ACC112 (cell line): ENCODE data around the gene ATXN1.

Experiments used
- H2AFZ ChIP-seq: fragments of 200-600 bp; sonication (generic); one replicate; pipeline ENCODE4 v1.6.0; 2017; ENCODE audit warnings: antibody characterized with exemption, low read length; ENCODE audit not compliant: unreplicated experiment
- H3K27ac ChIP-seq: fragments of 200-600 bp; sonication (generic); 2 replicates; pipeline ENCODE4 v1.5.1; 2014; ENCODE audit warnings: low read depth, mild to moderate bottlenecking, antibody characterized with exemption, low read length, moderate library complexity
- H3K27me3 ChIP-seq: fragments of 200-600 bp; sonication (generic); 2 replicates; pipeline ENCODE4 v1.6.1; 2014; ENCODE audit warnings: mild to moderate bottlenecking, antibody characterized with exemption, low read length, moderate library complexity, mixed read lengths; ENCODE audit not compliant: insufficient read depth
- H3K36me3 ChIP-seq: fragments of 200-600 bp; sonication (generic); 2 replicates; pipeline ENCODE4 v1.6.1; 2016; ENCODE audit warnings: mild to moderate bottlenecking, antibody characterized with exemption, low read length, moderate library complexity, mixed read lengths; ENCODE audit not compliant: insufficient read depth
- H3K4me1 ChIP-seq: fragments of 200-600 bp; sonication (generic); one replicate; pipeline ENCODE4 v1.6.1; 2016; ENCODE audit warnings: low read length, mixed read lengths; ENCODE audit not compliant: insufficient read depth, unreplicated experiment, control insufficient read depth
- H3K4me3 ChIP-seq: fragments of 200-600 bp; sonication (generic); 2 replicates; pipeline ENCODE4 v1.5.1; 2014; ENCODE audit warnings: mild to moderate bottlenecking, low read depth, low read length
- H3K79me2 ChIP-seq: fragments of 200-600 bp; sonication (generic); one replicate; pipeline ENCODE4 v1.6.0; 2016; ENCODE audit warnings: low read length; ENCODE audit not compliant: control insufficient read depth, unreplicated experiment, insufficient read depth

Gene ATXN1

DNA sequence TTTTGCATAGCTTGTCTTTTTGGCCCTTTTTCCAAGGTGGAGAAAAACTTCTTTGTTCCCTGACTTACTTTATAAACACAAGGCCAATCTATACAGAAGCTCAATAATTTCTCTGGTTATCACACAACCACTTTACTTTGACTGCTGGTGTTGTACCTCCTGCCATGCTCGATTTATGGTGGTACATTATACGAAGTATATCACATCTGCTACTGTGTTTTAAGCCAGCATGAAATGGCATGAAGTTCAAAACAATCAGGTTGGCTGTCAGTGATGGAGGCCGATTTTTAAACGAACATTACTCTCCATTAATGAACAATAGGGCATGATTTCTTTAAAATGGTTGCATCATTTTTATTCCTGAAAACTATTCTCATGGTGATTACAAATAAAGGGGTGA, 21.0 kb upstream of the ATXN1 start:
- no peak overlapping the region for H3K27ac ChIP-seq
- no peaks in the 10 kb centered on the region for H3K79me2 ChIP-seq
- H2AFZ ChIP-seq = no peak overlapping the region
- no peaks in the 10 kb centered on the region for H3K36me3 ChIP-seq
- no peaks in the 10 kb centered on the region for H3K27me3 ChIP-seq
- H3K4me1 ChIP-seq = no peaks in the 10 kb centered on the region
- no peak overlapping the region for H3K4me3 ChIP-seq

DNA sequence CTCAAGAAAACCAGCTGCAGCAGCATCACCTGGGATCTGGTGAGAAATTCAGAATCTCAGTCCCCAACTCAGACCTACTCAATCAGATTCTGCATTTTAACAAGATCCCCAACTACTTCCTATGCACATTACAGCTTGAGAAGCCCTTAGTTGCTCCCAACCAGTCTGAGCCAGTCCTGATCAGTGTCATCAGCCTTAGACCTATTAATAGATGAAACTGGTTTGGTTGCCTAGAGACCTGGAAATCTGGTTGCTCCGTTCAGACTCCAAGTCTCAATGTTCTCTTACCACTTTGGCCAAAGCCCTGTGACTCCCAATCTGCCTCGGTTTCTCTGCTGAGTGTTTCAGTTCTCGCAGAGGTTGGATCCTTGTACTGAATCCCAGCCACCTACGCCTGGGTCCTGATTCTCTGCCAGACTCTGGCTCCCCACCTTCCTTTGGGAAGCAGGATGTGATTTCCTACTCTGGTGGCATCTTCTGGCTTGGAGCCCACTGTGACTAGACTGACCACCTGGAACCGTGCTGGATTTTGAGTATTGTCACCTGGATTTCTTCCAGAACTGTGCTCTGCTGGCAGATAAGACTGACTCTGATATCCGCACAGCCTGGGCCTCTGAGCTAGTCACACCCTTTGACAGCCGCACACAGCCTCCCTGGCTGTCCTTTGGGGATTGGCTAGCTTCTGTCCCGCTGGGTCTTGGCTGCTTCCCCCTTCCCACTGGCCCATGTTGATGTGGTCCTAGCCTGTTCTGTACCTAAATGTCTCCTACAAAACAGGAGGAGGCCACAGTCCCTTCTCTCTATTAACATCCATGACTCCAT, 20.3 kb upstream of the ATXN1 start:
- Histone ChIP-seq H3K4me3 (no peak overlapping the region), H3K27ac (no peak overlapping the region), H3K79me2 (no peaks in the 10 kb centered on the region), H3K36me3 (no peaks in the 10 kb centered on the region), H2AFZ (no peak overlapping the region), H3K27me3 (no peaks in the 10 kb centered on the region), H3K4me1 (no peaks in the 10 kb centered on the region)

DNA sequence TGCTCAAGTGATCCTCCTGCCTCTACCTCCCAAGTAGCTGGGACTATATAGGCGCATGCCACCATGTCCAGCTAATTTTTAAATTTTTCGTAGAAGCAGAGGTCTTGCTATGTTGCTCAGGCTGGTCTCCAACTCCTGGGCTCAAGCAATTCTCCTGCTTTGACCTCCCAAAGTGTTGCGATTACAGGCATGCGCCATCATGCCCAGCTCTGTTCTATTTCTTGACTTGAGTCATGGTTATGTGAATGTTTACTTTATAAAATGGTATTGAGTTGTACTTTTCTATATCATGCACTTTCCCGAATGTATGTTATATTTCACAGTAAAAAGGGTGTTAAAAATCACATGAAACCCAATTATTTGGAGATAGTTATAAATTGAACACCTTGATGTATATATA, 17.3 kb upstream of the ATXN1 start:
- Histone ChIP-seq H3K27ac (no peak overlapping the region), H3K27me3 (no peaks in the 10 kb centered on the region), H3K4me1 (no peaks in the 10 kb centered on the region), H3K36me3 (no peaks in the 10 kb centered on the region), H2AFZ (no peak overlapping the region), H3K79me2 (no peaks in the 10 kb centered on the region), H3K4me3 (no peak overlapping the region)

DNA sequence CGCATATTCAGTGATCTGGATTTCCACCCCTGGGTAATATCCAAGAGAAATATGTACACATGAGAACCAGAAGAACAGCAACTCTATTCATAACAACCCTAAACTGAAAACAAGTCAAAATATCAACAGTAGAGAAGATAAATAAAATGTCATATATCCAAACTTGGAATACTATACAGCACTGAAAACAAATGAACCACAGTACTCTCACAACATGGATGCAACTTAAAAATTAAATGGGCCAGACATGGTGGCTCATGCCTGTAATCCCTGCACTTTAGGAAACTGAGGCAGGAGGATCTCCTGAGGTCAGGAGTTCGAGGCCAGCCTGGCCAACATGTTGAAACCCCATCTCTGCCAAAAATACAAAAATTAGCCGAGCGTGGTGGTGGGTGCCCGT, 16.5 kb upstream of the ATXN1 start:
- no peaks in the 10 kb centered on the region for H3K4me1 ChIP-seq
- no peaks in the 10 kb centered on the region for H3K36me3 ChIP-seq
- H3K27me3 ChIP-seq = no peaks in the 10 kb centered on the region
- H3K27ac ChIP-seq = no peak overlapping the region
- no peaks in the 10 kb centered on the region for H3K79me2 ChIP-seq
- H3K4me3 ChIP-seq = no peak overlapping the region
- no peak overlapping the region for H2AFZ ChIP-seq

DNA sequence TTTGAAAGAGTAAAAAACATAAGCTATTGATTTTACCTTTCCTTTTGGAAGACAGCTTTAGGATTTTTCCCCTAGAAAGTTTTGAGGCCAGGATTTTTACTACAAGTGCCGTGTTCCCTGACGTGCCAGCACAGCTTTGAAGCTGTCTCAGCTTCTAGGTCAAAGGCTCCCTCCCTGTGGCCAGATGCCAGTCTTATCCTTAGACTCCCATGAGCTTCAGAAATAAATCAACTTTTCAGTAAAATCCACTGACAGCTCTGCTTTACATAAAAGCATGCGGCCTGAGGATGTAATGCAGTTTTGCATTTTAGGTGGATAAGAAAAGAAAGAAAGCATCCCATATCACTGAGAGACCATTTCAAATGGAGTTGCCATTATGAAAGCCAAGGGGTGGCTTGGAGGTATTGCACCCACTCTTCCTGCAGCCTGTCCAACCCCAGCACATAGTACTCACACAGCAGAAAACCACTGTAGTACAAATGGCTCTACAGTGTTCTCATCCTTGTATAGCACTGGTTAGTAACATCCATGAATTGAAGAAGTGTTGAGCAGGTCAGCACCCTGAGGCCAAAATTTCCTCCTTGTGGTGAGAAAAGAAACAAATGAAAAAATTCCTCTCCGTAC, 15.2 kb upstream of the ATXN1 start:
- Histone ChIP-seq H3K27me3 (no peaks in the 10 kb centered on the region), H2AFZ (no peak overlapping the region), H3K4me1 (no peaks in the 10 kb centered on the region), H3K27ac (no peak overlapping the region), H3K4me3 (no peak overlapping the region), H3K36me3 (no peaks in the 10 kb centered on the region), H3K79me2 (no peaks in the 10 kb centered on the region)

DNA sequence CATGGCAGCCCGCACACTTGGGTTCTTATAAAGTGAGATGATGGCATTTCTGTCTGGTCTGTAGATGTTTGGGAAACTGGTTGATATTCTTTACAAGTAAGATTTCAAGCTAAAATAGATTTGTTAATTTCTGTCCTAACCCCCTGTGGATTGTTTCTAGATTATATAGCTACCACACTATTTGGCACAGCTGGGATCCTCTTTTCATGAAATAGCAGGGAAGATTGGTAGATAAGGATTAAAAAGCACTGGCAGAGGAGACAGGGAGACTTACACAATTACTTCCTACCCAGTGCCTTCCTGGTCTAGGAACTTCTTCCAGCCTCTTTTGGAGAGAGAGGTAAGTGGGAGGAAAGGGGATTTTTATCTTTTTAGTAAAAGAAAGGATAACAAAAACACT, 13.2 kb upstream of the ATXN1 start:
- no peak overlapping the region for H2AFZ ChIP-seq
- no peaks in the 10 kb centered on the region for H3K79me2 ChIP-seq
- H3K36me3 ChIP-seq = no peaks in the 10 kb centered on the region
- peaks cover 13% of the 10 kb centered on the region for H3K4me1 ChIP-seq
- H3K27me3 ChIP-seq = no peaks in the 10 kb centered on the region
- H3K27ac ChIP-seq = no peak overlapping the region
- H3K4me3 ChIP-seq = no peak overlapping the region

DNA sequence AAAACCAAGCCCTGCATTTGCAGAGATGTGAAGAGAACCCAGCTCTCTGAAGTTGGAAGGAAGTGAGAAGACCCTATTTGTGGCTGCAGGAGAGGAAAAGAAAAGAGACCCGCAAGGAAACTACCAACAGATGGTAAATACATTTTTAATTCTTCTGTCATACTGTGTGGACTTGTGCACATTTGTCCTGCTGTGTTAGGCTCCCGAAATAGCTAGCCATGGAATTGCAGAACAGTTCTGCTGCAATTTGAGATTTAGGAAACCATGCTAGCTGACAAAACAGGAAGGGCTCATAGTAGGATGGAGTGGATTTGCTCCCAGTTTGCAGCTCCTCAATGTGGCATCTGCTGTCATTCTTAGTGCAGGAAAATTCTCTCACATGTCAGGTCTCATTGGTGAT, 12.1 kb upstream of the ATXN1 start:
- no peak overlapping the region for H2AFZ ChIP-seq
- no peak overlapping the region for H3K4me3 ChIP-seq
- no peaks in the 10 kb centered on the region for H3K79me2 ChIP-seq
- H3K27me3 ChIP-seq = no peaks in the 10 kb centered on the region
- no peaks in the 10 kb centered on the region for H3K36me3 ChIP-seq
- peaks cover 22% of the 10 kb centered on the region for H3K4me1 ChIP-seq
- no peak overlapping the region for H3K27ac ChIP-seq

DNA sequence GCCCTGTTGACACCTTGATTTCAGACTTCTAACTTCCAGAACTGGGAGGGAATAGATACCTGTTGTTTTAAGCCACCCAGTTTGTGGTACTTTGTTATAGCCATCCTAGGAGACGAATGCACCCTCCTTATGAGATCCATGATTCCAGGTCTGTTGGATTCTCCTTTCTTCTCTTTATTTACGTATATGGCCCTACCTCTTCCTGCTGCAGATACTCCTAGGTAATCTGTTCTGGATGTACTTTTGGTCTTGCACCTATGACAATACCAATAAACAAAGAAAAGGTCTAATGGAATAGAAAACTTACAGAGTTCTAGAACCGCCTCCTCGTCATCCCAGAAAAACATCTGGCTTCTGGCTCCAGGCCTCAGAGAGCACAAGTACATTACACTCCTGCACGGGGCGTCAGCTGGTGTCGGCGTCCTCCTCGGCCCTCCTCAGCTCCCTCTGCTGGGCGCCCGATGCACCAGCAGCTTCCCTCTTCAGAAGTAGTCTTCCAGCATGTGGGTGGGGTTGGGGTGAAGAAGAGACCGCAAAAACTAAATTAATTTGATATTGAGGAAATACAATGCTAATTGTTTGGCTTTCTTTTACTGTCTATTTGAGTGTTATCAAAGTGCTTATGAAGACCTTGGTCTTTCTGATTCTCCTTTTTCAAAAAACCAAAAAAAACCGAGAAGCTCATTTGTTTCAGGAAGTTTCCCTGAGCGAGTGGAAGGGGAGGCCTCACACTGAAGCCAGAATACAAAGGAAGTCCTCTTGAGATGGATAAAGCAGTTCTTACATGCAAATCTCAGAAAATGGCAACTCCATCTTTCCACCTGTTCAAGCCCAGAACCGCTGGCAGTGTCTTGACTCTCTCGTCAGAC, 9.7 kb upstream of the ATXN1 start:
- H3K4me3 ChIP-seq = peak overlapping the region; percentile 47
- peaks cover 40% of the 10 kb centered on the region for H3K4me1 ChIP-seq
- H3K79me2 ChIP-seq = no peaks in the 10 kb centered on the region
- peak overlapping the region; percentile 74 for H2AFZ ChIP-seq
- no peaks in the 10 kb centered on the region for H3K36me3 ChIP-seq
- peak overlapping the region; percentile 89 for H3K27ac ChIP-seq
- no peaks in the 10 kb centered on the region for H3K27me3 ChIP-seq

DNA sequence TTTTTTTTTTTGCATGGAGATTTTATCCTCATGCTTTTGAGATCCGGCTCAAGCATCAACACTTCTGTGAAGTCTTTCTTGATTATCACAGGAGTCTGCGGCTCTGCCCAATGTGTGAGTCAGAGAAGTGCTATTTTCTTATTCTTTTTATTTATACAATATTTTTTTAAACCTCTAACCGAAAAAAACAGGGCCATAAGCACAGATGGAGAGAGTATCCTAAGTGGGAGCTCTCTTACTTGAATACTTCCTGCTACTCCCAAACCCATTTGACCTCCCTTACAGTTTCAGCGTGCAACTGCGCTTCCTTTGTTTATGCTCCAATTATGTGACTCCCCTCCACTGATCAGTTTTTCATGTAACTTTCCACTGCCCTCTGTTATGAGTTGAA, 8.7 kb upstream of the ATXN1 start:
- Histone ChIP-seq H2AFZ (peak overlapping the region; percentile 74), H3K36me3 (no peaks in the 10 kb centered on the region), H3K79me2 (no peaks in the 10 kb centered on the region), H3K4me1 (peaks cover 50% of the 10 kb centered on the region), H3K27ac (peak overlapping the region; percentile 89), H3K4me3 (peak overlapping the region; percentile 57), H3K27me3 (no peaks in the 10 kb centered on the region)

DNA sequence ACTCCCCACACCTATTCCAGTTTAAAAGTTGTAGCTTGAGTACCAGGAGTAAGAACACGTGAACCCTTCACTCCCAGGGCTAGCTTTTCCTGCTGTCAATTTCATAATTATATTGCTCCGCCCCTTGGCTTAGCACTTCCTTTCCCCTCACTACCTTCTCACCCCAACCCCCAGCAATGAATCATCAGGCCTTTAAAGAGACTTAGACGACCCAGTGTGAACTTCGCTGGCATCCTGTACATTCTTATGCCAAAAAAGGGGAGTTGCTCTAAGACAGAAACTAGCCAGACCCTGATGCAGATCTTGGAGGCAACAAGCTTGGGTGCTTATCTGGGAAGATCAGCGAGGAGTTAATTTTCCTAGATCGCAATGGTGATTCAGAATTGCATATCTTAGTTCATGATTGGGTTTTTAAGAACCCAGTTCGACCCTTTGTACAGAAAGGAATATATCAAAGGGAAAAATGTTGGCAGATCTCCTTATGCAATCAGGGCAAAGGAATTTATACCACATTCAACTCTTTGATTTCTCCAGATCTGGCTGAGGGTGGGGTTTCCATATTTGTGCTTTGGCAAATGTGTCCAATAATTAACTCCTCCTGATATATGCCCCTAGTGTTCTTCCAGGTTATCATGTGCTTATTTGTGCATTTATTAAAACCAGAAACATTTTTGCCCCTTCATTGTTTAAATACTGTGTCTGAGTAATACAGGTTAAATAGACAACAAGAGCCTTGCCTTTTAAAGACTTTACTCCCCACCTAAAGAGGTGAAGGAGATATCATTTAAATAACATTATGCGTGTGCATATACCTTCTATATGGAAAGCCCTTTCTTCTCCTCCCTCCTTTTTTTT, 8.1 kb upstream of the ATXN1 start:
- peak overlapping the region; percentile 89 for H3K27ac ChIP-seq

More for the DNA sequence above, 8.1 kb upstream of the ATXN1 start:
- peaks cover 56% of the 10 kb centered on the region for H3K4me1 ChIP-seq
- no peaks in the 10 kb centered on the region for H3K27me3 ChIP-seq
- no peaks in the 10 kb centered on the region for H3K36me3 ChIP-seq
- H3K4me3 ChIP-seq = peak overlapping the region; percentile 57
- no peak overlapping the region for H2AFZ ChIP-seq
- no peaks in the 10 kb centered on the region for H3K79me2 ChIP-seq
